Upper lobe of left lung (tissue), 4 donors: ENCODE data around the gene POLE.

Experiments
- EP300 ChIP-seq, 4 donors: sonication (generic); formaldehyde crosslinking; IDR thresholded peaks; one replicate each; pipeline ENCODE4 v1.5.1; 2017; ENCODE audit warnings: antibody characterized with exemption in 4 of 4, control low read depth in 2 of 4
- POLR2A ChIP-seq, 4 donors: fragments of 450-650 bp; IDR thresholded peaks; one replicate each; pipeline ENCODE4 v1.5.1; 2016 to 2017; ENCODE audit warnings: antibody characterized with exemption in 4 of 4, mild to moderate bottlenecking in 2 of 4
- TF ChIP-seq, protein P1 (sequence below), 6 experiments: fragments of 450-650 bp in 4 of 6; fragments of 200-600 bp in 2 of 6; sonication (generic) in 2 of 6; IDR thresholded peaks; one replicate each; pipeline ENCODE4 v1.5.1; 2016 to 2019; ENCODE audit warnings: antibody characterized with exemption in 6 of 6

DNA sequence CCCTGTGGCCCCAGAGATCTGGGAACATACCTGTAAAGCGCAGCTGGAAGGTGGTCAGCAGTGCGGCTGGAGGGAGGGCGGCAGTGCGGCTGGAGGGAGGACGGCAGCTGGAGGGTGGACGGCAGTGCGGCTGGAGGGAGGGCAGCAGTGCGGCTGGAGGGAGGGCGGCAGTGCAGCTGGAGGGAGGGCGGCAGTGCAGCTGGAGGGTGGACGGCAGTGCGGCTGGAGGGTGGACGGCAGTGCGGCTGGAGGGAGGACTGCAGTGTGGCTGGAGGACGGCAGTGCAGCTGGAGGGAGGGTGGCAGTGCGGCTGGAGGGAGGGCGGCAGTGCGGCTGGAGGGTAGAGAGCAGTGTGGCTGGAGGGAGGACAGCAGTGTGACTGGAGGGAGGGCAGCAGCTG lies 100.2 kb downstream of the POLE start:
- TF ChIP-seq, protein P1, sequence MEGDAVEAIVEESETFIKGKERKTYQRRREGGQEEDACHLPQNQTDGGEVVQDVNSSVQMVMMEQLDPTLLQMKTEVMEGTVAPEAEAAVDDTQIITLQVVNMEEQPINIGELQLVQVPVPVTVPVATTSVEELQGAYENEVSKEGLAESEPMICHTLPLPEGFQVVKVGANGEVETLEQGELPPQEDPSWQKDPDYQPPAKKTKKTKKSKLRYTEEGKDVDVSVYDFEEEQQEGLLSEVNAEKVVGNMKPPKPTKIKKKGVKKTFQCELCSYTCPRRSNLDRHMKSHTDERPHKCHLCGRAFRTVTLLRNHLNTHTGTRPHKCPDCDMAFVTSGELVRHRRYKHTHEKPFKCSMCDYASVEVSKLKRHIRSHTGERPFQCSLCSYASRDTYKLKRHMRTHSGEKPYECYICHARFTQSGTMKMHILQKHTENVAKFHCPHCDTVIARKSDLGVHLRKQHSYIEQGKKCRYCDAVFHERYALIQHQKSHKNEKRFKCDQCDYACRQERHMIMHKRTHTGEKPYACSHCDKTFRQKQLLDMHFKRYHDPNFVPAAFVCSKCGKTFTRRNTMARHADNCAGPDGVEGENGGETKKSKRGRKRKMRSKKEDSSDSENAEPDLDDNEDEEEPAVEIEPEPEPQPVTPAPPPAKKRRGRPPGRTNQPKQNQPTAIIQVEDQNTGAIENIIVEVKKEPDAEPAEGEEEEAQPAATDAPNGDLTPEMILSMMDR (IDR thresholded peaks at IDR 0.05) = no peak
- TF ChIP-seq POLR2A (IDR thresholded peaks at IDR 0.05) (no peak), EP300 (IDR thresholded peaks at IDR 0.05) (no peak)
